Calu3 (cell line): ENCODE measurements around the gene ATP11A. TPM values are rescaled to one million over a fixed set of nuclear protein-coding genes. Genes with fewer than 3 reads are reported as not detected.

ENCODE experiments used
- BruUV-seq: library from RNA; stranded (reverse); fragments of 400-500 nt; replicated peaks from 2 replicates; lab custom pipeline; 2021; lab: Mats Ljungman, UMichigan
- CTCF ChIA-PET: fragments of 300-600 bp; sonication (Branson Sonifier 250); formaldehyde crosslinking; loops from one replicate; lab custom pipeline; 2022; ENCODE audit warnings: antibody characterized with exemption; lab: Charles Lee
- DNase-seq: peaks from one replicate; pipeline ENCODE4 v3.0.0; 2022
- H3K27ac Mint-ChIP-seq: one replicate; pipeline ENCODE4 v1.8.0; 2022; ENCODE audit warnings: mixed read lengths; ENCODE audit not compliant: unreplicated experiment
- H3K27me3 Mint-ChIP-seq: one replicate; pipeline ENCODE4 v1.8.0; 2022; ENCODE audit warnings: mixed read lengths; ENCODE audit not compliant: unreplicated experiment
- H3K36me3 Mint-ChIP-seq: one replicate; pipeline ENCODE4 v1.8.0; 2022; ENCODE audit warnings: mild to moderate bottlenecking, moderate library complexity, mixed read lengths; ENCODE audit not compliant: insufficient read depth, unreplicated experiment
- H3K4me1 Mint-ChIP-seq: one replicate; pipeline ENCODE4 v1.8.0; 2022; ENCODE audit warnings: mild to moderate bottlenecking, low read depth, mixed read lengths; ENCODE audit not compliant: unreplicated experiment
- H3K4me3 Mint-ChIP-seq: one replicate; pipeline ENCODE4 v1.8.0; 2022; ENCODE audit warnings: mild to moderate bottlenecking, low read depth, moderate library complexity, mixed read lengths; ENCODE audit not compliant: unreplicated experiment
- H3K9me3 Mint-ChIP-seq: one replicate; pipeline ENCODE4 v1.8.0; 2022; ENCODE audit warnings: low read depth, mixed read lengths; ENCODE audit not compliant: unreplicated experiment
- CTCF ChIP-seq: fragments of 200-600 bp; IDR thresholded peaks from one replicate; pipeline ENCODE4 v1.8.0; 2022; ENCODE audit warnings: antibody characterized with exemption; ENCODE audit not compliant: unreplicated experiment
- intact Hi-C: fragments of 100-400 bp; cut with micrococcal nuclease; formaldehyde crosslinking; loops from one replicate; pipeline ENCODE4 v1.10.0; 2022; ENCODE audit not compliant: unreplicated experiment
- total RNA-seq: library from RNA; stranded (reverse); gene quantifications from 2 replicates; pipeline ENCODE4 v1.2.3, GENCODE V29; 2022

ATP11A gene
- total RNA-seq, 1 experiment from 2014 or later = 115 TPM

GRCh38 chr13:112759053-112759452 lies 69.2 kb downstream of the ATP11A start:
- Mint-ChIP-seq H3K4me1 (no peaks in the 10 kb centered on the region), H3K27ac (no peak overlapping the region), H3K27me3 (no peaks in the 10 kb centered on the region), H3K9me3 (no peaks in the 10 kb centered on the region), H3K36me3 (no peaks in the 10 kb centered on the region), H3K4me3 (no peak overlapping the region)
- DNase-seq = no peak
- intact Hi-C loops = no loop called here
- BruUV-seq = no TSS peak
- CTCF ChIA-PET = no interaction called here
- TF ChIP-seq CTCF = no peak

- no peaks in the 10 kb centered on the region for H3K27me3 Mint-ChIP-seq
- intact Hi-C loops = no loop called here
- CTCF ChIA-PET = no interaction called here
- no peak overlapping the region for H3K4me3 Mint-ChIP-seq
- no peak overlapping the region for H3K27ac Mint-ChIP-seq
- no peaks in the 10 kb centered on the region for H3K9me3 Mint-ChIP-seq
- no peak for TF ChIP-seq CTCF
- DNase-seq = no peak
- no TSS peak for BruUV-seq
- H3K36me3 Mint-ChIP-seq = no peaks in the 10 kb centered on the region
- H3K4me1 Mint-ChIP-seq = no peaks in the 10 kb centered on the region
These were observed 70.0 kb downstream of the ATP11A start for GRCh38 chr13:112759827-112760226.

- Mint-ChIP-seq H3K27me3 (no peaks in the 10 kb centered on the region), H3K4me3 (no peak overlapping the region), H3K27ac (no peak overlapping the region), H3K36me3 (no peaks in the 10 kb centered on the region), H3K4me1 (no peaks in the 10 kb centered on the region), H3K9me3 (no peaks in the 10 kb centered on the region)
- intact Hi-C loops = no loop called here
- BruUV-seq = no TSS peak
- CTCF ChIA-PET = no interaction called here
- TF ChIP-seq CTCF = no peak
- DNase-seq = no peak
These were observed 70.6 kb downstream of the ATP11A start for GRCh38 chr13:112760435-112760834.

- Mint-ChIP-seq H3K36me3 (no peaks in the 10 kb centered on the region), H3K27ac (no peak overlapping the region), H3K27me3 (no peaks in the 10 kb centered on the region), H3K4me1 (no peaks in the 10 kb centered on the region), H3K9me3 (no peaks in the 10 kb centered on the region), H3K4me3 (no peak overlapping the region)
- no peak for DNase-seq
- no TSS peak for BruUV-seq
- intact Hi-C loops = no loop called here
- no peak for TF ChIP-seq CTCF
- CTCF ChIA-PET = no interaction called here
These were observed 71.1 kb downstream of the ATP11A start for GRCh38 chr13:112760931-112761330.
